Measurements from ENCODE around the gene MZT2A. TPM values are rescaled to one million over a fixed set of nuclear protein-coding genes. Genes with fewer than 3 reads are reported as not detected.
"Not testable (repeated sequence)": the region's sequence is repeated elsewhere in the genome, so short reads cannot be mapped to it uniquely, and the experiment has no call there.

The MZT2A gene
- total RNA-seq, 2 donors from 2014 or later: 74.9 to 84.4 TPM

DNA sequence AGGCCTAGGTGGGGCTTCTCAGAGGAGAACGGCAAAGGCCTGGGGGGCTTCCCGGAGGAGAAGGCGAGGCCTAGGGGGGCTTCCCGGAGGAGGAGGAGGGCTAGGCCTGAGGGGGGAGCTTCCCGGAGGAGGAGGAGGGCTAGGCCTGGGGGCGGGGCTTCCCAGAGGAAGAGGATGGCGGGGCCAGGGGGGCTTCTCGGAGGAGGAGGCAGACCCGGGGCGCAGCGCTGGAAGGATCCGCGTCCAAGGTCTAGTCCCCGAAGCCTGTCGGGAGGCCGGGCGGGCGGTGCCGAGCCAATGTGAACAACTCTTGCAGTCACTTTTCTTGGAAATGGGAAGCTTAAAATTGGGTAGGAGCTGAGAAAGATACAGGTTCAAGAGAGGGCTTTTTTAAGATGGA lies 46.3 kb downstream of the MZT2A start:
- Histone ChIP-seq H3K9me3 (no peaks in the 10 kb centered on the region), H3K27ac (no peak overlapping the region), H3K4me3 (no peak overlapping the region), H3K36me3 (no peaks in the 10 kb centered on the region), H3K4me1 (no peaks in the 10 kb centered on the region), H3K27me3 (no peaks in the 10 kb centered on the region)
- DNase-seq (ENCODE audit: low spot score): no peak
- TF ChIP-seq, protein P1, sequence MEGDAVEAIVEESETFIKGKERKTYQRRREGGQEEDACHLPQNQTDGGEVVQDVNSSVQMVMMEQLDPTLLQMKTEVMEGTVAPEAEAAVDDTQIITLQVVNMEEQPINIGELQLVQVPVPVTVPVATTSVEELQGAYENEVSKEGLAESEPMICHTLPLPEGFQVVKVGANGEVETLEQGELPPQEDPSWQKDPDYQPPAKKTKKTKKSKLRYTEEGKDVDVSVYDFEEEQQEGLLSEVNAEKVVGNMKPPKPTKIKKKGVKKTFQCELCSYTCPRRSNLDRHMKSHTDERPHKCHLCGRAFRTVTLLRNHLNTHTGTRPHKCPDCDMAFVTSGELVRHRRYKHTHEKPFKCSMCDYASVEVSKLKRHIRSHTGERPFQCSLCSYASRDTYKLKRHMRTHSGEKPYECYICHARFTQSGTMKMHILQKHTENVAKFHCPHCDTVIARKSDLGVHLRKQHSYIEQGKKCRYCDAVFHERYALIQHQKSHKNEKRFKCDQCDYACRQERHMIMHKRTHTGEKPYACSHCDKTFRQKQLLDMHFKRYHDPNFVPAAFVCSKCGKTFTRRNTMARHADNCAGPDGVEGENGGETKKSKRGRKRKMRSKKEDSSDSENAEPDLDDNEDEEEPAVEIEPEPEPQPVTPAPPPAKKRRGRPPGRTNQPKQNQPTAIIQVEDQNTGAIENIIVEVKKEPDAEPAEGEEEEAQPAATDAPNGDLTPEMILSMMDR (IDR thresholded peaks at IDR 0.05): no peak

DNA sequence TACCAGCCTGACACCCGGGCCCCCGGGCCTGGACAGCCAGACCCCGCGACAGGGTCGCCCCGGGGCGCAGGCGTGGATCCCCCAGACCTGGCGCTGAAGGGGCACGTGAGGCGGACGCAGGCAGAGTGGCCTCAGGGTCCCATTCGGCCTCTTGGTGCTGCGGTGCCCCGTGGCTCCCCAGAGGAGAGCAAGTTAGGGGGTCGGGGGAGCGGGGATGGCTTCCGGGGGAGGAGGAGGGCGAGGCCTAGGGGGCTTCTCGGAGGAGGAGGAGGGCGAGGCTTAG lies 46.7 kb downstream of the MZT2A start:
- not testable (repeated sequence) for H3K4me1 ChIP-seq; H3K27me3 ChIP-seq; DNase-seq (ENCODE audit: low spot score); H3K36me3 ChIP-seq; H3K27ac ChIP-seq; H3K4me3 ChIP-seq; H3K9me3 ChIP-seq

DNA sequence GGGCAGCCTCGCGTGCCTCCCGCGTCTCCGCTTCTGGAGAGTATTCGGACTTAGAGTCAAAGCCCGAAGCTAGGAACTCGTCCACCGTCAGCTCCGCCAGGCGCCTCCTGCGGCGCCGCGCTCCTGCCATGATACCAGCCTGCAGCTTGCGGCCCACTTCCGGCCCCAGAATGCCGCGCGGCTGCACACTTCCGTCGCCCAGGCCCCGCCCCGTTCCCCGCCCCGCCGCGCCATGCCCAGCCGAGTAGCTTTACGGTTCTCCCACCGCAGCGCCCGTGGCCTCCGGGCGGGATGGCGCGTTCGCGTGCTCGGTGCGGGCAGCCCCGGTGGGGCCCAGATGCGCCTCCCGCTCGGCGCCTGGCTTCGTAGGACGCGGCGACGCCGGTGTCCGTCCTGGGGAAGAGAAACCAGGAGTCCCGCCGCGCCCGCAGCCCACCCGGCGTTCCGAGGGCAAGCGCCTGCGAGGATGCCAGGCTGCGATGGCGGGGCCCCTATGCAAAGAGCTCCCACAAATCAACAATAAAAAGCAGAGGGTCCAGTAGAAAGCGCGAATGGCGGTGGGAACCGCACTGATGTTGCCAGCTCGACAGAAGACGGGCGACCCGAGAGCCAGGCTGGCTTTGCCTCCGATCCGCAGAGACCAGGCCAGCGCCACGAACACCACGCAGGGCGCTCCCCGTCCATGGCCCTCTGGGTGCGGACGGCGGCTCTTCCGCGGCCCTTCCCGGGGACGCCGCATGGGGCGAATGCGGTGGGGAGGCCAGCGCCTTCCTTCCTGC lies 47.3 kb downstream of the MZT2A start:
- not testable (repeated sequence) for H3K4me1 ChIP-seq; H3K9me3 ChIP-seq; H3K36me3 ChIP-seq; H3K27ac ChIP-seq; H3K4me3 ChIP-seq; H3K27me3 ChIP-seq; DNase-seq (ENCODE audit: low spot score)

DNA sequence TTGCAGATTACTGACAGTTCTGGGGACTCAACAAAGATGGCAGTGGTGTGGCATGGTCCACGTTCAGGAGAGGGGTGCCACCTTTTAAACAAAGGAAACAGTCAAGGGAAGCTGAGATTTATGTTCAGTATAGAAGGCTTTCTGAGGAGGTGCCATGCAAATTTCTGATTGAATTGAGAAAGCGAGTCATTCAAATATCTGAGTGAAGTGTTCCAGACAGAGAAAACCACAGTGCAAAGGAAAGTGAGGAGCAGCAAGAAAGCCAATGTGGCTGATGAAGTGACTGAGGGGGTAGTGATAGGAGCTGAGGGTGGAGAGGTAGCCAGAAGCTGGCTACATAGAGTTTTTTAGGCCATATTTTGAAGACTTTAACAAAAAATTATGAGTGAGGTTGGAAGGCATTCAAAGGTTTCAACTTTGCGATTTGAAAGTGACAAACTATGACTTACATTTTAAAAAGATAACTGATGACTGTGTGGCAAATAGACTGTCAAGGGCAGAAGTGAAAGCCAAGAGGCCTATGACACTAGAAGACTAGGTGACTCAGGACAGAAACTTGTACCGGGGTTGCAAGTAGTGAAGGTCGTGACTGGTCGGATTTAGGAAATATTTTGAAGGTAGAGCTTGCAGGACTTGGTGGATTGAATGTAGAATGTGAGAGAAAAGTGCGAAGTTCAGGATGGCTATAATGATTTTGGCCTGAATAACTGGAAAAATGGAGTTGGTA lies 51.3 kb downstream of the MZT2A start:
- not testable (repeated sequence) for H3K27ac ChIP-seq; H3K36me3 ChIP-seq; H3K4me1 ChIP-seq; H3K4me3 ChIP-seq; H3K9me3 ChIP-seq; H3K27me3 ChIP-seq; DNase-seq (ENCODE audit: low spot score)

Small RNA genes within 50 kb of the gene (microRNA-seq; reads per million reads assigned to microRNA genes)
- gene MIR4784 (ENCODE audit: borderline number of aligned reads in 2 of 2, borderline replicate concordance in 1 of 2): 0 reads per million in 2 donors

Other genes with a start within 250 kb of the MZT2A start
- not detected for gene RAB6D, start 128.2 kb downstream of the MZT2A start, total RNA-seq
- gene TUBA3D, start 16.3 kb downstream of the MZT2A start, total RNA-seq: 10 to 100 TPM; 13.0 to 34.2 TPM
- gene CCDC74A, start 35.5 kb upstream of the MZT2A start, total RNA-seq: 1 to 10 TPM; 2.8 to 3.9 TPM

Measured in right atrium auricular region (tissue), 2 donors.